Measurements from ENCODE around the gene PPM1F.

The PPM1F gene

GRCh38 chr22:21975273-21975672 lies 22.6 kb upstream of the PPM1F start:
- DNase-seq = no peak

DNA sequence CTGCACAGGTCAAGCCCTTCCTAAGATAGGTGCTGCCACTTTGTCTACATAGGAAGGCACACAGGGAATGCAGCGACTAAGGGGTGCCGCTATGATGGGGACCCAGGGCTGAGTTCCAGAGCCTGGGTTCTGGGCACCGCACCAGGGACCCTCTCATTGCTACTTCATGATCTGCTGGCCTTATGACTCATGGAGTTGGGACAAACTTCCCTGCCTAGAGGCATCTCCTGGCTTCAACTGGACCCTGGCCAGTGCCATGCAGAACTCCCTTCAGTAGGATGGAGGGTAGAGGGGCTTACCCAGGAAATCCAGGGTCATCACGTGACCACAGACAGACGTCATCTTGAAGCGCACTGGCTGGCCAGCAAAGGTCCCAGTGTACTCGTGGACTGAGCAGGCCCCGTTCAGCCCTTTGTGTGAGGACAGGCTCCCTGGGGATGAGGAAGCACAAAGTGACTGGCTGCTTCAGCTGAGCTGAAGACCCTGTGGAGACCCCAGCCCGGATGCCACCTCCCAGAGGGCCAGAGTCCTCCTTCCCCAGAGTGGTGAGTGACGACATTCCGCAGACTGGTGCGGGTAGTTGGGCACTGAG lies 21.5 kb upstream of the PPM1F start:
- DNase-seq = no peak

GRCh38 chr22:21972806-21973205 lies 20.2 kb upstream of the PPM1F start:
- DNase-seq = no peak

GRCh38 chr22:21972293-21972779 lies 19.7 kb upstream of the PPM1F start:
- DNase-seq = peak; percentile 1

- DNase-seq = no peak
Observed at GRCh38 chr22:21971858-21972275, 19.2 kb upstream of the PPM1F start.

- DNase-seq = no peak
Observed at GRCh38 chr22:21970800-21971617, 18.4 kb upstream of the PPM1F start.

- DNase-seq = no peak
Observed at GRCh38 chr22:21970037-21970799, 17.6 kb upstream of the PPM1F start.

DNA sequence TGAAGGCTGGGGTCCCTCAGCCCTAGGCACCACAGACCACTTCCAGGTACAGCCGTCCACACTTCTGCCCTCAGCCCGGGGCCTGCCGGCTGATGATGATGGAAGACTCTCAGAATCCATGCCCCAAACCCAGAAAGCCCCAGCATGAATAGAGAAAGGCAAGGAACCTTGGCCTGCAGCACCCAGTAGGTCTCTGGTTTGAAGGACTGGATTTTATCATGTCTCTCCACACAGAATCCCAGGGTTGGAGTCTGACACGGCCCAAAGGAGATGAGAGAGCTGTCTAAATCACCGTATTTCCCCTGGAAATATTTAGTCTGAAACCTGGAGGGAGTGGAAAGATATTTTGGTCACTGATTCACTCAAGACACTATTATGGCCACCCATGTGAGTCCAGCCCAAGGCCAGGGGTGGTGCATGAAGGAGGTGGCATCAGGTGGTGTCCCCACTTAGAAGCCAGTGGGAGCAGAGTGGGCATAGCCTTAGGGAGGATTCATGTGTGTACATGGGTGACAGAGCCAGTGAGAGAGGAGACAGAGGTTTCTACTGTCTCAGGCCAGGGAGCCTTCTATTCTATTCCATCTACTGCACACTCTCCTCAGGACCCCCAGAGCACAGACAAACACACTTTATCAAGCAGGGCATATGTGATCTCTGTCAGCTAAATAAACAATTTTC lies 15.9 kb upstream of the PPM1F start:
- DNase-seq = no peak

DNA sequence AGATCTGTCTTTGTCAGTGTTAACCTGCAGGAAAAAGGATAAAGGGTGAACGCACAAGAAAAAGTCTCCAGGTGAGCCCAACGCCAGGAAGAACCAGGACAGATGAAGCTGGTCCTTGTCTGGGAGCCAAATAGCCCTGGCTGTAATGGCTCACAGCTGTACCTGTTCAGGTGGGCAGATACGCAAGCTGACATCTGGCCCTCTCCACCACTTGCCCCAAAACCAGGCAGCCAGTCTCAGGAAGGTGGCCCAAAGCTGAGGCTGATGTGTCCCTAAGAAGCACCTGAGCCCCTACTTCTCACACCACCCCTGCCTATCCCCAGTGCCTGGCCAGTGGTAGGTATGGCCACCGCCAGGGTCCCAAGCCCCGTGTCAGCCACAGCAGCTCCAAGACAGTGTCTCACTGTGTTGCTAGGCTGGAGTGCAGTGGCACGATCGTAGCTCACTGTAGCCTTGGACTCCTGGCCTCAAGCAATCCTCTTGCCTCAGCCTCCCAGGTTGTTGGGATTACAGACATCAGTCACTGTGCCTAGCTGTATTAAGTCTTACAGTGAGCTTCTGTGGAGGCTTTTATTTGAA lies 15.1 kb upstream of the PPM1F start:
- DNase-seq = no peak

DNA sequence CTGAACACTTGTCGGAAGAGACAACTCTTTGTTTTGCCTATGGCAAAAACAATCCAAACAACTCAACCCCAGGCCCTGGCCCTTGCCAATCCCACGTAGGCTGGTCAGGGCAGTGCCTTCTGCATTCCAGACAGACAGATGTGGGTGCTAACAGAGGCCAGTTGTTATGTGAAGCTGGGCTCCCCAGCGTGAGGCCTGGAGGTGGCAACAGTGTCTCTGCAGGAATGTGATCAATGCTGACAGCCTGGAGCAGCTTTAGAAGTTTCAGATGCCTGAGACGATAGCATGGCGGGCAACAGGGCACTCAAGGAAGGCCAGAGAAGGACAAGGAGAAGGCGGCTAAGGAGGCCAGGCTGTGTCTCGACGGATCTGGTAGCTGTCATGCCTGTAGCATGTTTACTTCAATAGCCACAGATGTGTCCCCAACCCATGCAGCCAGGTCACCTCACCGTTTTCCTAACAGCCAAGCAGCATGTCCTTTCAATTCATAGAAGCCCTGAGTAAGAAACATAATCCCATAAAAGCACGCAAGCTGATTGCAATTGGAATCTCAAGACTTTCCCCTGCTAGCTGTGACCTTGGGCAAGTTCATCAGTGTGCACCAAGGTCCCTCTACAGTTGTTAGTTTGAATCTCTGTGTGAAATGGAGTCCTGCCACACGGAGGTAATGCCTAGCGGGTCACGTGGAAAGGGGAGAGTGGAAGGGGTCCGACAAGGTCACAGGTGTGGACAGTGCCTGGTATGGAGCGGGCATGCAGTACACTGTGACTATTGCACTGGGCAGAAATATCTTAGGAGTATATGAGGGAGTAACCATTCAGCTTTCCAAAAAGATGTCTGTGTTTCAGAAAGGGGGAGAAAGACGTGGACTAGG lies 14.2 kb upstream of the PPM1F start:
- no peak for DNase-seq

DNA sequence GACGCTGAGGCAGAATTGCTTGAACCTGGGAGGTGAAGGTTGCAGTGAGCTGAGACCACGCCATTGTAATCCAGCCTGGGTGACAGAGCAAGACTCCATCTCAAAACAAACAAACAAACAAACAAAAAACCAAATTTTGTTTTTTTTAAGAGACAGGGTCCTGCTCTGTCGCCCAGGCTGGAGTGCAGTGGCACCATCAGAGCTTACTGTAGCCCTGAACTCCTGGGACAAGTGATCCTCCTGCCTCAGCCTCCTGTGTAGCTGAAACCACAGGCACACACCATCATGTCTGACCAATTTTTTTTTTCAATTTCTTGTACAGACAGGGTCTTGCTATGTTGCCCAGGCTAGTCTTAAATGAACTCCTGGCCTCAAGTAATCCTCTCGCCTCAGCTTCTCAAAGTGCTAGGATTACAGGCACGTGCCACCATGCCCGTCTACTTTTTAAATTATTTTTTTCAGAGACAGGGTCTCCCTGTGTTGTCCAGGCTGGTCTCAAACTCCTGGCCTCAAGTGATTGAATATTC lies 13.2 kb upstream of the PPM1F start:
- no peak for DNase-seq

DNA sequence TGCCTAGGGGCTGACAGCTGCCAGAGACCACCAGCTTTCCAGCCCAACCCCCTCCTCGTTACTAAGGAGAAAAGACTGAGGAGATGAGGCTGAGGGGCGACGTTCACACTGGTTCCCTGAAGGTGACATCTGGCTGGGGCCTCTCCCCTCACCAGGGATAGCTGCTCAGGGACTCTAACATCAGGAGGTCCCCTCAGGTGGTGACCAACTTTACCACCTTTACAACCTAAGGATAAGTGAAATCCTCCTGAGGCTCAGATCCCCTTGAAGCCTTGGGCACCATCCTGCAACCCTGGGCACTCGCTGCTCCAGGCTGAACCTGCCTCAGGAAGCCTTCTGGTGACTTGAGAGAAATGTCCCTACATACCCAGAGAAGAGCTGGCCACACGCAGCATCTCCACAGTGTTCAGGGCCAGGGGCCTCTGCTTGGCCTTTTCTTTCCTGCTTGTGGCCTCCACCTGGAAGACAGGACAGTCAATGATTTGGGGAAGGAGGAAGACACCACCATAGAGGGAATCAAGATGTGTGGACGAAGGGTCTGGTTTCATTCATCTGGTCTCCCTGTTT lies 12.4 kb upstream of the PPM1F start:
- DNase-seq = no peak

DNA sequence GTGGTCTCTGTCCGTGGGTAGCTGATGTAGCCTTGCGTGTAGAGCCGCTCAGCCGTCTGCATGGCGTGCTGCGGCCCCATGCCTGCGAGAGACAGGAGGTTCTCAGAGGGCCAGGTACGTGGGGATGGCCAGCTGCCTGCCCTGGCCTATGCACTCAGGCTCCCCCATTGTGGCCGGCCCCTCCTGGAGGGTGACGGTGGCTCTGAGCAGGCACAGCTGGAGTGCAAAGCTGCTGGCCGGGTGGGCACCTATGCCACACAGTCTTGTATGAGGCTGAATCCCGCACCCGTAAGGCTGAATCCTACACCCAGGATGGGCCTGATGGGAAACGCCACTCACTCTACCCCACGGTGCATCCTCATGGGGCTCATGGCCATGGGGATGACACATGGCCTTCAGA lies 11.6 kb upstream of the PPM1F start:
- no peak for DNase-seq

- DNase-seq = no peak
Observed at GRCh38 chr22:21963790-21964211, 11.2 kb upstream of the PPM1F start.

DNA sequence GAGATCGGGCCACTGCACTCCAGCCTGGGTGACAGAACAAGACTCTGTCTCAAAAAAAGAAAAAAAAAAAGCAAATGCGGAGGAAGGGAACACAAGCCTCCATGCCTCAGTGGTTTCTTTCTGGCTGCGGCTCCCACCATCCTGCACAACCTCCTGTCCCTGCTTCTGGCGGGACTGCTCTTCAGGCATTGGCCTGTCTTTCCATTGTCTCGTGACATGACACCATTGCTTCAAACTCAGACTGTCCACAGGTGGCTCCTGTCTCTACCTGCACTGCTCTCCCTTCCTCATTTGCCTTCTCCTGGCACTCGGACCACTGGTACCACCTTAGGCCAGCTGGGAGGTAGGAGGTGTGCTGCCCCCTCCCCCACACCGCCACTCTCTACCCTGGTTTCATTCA lies 10.6 kb upstream of the PPM1F start:
- DNase-seq = no peak

- no peak for DNase-seq
Observed at GRCh38 chr22:21962655-21962949, 10.0 kb upstream of the PPM1F start.

DNA sequence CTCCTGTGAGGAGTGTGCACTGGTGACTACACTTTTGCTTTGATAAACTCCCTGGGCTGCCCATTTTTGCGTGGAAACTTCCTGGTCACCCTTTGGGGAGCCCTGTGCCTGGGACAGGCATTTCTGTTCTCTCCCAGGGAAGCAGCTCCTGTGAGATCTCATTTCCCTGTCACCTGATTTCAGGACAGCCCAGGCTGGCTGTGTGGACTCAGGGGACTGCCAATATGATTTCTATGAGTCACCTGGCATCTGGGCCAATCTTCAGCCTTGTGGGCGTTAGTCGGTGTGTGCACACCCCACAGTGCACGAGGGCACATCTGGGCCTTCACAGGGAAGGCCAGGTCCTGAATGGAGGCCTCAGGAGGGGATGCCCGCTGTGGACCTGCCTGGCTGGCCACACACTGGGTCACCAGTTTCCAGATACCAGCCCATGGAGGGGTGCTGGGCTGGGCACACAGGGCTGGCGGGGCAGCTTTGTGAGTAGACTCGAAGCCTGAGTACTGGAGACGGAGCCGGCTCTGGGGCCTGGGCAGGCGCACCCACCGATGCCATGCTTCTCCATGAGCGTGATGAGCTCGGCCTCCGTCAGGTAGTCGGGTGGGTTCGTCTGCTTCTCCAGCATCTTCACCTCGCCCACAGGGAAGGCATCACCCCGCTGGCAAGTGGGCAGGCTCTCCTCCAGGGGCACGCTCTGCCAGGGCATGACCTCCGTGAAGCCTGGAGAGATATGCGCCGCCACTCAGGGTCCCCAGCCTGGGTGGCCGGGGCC lies 9.4 kb upstream of the PPM1F start:
- no peak for DNase-seq

GRCh38 chr22:21961127-21961867 lies 8.6 kb upstream of the PPM1F start:
- DNase-seq = no peak

- no peak for DNase-seq
Observed at GRCh38 chr22:21960200-21961126, 7.8 kb upstream of the PPM1F start.
